CD14-positive monocyte (primary cell): ENCODE measurements around the gene C11orf42. TPM values are rescaled to one million over a fixed set of nuclear protein-coding genes. Genes with fewer than 3 reads are reported as not detected.

Experiments used
- DNase-seq, 3 donors: peaks; one replicate each; pipeline ENCODE4 v3.0.0-alpha.2; 2011 to 2022
- H2AFZ ChIP-seq: 2 replicates; pipeline ENCODE4 v1.6.0; 2012; ENCODE audit warnings: mild to moderate bottlenecking, low read depth, low read length, inconsistent platforms; ENCODE audit not compliant: insufficient read depth, poor library complexity, severe bottlenecking
- H3K27ac ChIP-seq, 2 donors: 1 replicate in 1 of 2; 2 replicates in 1 of 2; pipeline ENCODE4 v1.5.1; 2012 to 2013; ENCODE audit warnings: low read length in 2 of 2, control low read depth in 1 of 2, inconsistent platforms in 1 of 2, low read depth in 1 of 2, mild to moderate bottlenecking in 1 of 2
- H3K27me3 ChIP-seq, 2 donors: one replicate each; pipeline versions ENCODE4 v1.6.0 to v1.6.1; 2011 to 2013; ENCODE audit warnings: low read length in 2 of 2; ENCODE audit not compliant: control insufficient read depth in 2 of 2, insufficient read depth in 2 of 2
- H3K36me3 ChIP-seq, 2 donors: replicated peaks in 1 of 2; 1 replicate in 1 of 2; 2 replicates in 1 of 2; pipeline versions ENCODE4 v1.5.1 to v1.6.1; 2012 to 2013; ENCODE audit warnings: low read length in 2 of 2, control low read depth in 1 of 2, inconsistent platforms in 1 of 2, mild to moderate bottlenecking in 1 of 2; ENCODE audit not compliant: insufficient read depth in 2 of 2, control insufficient read depth in 1 of 2
- H3K4me1 ChIP-seq, 2 donors: 1 replicate in 1 of 2; 2 replicates in 1 of 2; pipeline versions ENCODE4 v1.5.1 to v1.6.1; 2012 to 2013; ENCODE audit warnings: low read length in 2 of 2, control low read depth in 1 of 2, inconsistent platforms in 1 of 2, mild to moderate bottlenecking in 1 of 2, moderate library complexity in 1 of 2; ENCODE audit not compliant: insufficient read depth in 2 of 2, control insufficient read depth in 1 of 2
- H3K4me2 ChIP-seq: replicated peaks from 2 replicates; pipeline ENCODE3; 2012; ENCODE audit warnings: low read length, moderate library complexity, mild to moderate bottlenecking; ENCODE audit not compliant: poor library complexity, severe bottlenecking; ENCODE audit errors: extremely low read depth
- H3K4me3 ChIP-seq, 3 experiments: fragments of 200-600 bp in 1 of 3; sonication (generic) in 1 of 3; replicated peaks in 1 of 3; 1 replicate in 2 of 3; 2 replicates in 1 of 3; pipeline ENCODE4 v1.5.1; 2011 to 2013; ENCODE audit warnings: low read length in 3 of 3, mild to moderate bottlenecking in 3 of 3, control low read depth in 2 of 3, low read depth in 2 of 3, inconsistent platforms in 1 of 3, moderate library complexity in 1 of 3
- H3K79me2 ChIP-seq: 2 replicates; pipeline ENCODE4 v1.6.0; 2012; ENCODE audit warnings: mild to moderate bottlenecking, control low read depth, inconsistent platforms, low read length, moderate library complexity; ENCODE audit not compliant: insufficient read depth
- H3K9ac ChIP-seq: 2 replicates; pipeline ENCODE4 v1.6.0; 2017; ENCODE audit warnings: low read length, mild to moderate bottlenecking; ENCODE audit not compliant: insufficient read depth, poor library complexity, severe bottlenecking
- H3K9me3 ChIP-seq, 2 donors: replicated peaks in 1 of 2; 1 replicate in 1 of 2; 2 replicates in 1 of 2; pipeline versions ENCODE4 v1.5.1 to v1.6.1; 2012 to 2013; ENCODE audit warnings: low read length in 2 of 2, control low read depth in 1 of 2; ENCODE audit not compliant: control insufficient read depth in 1 of 2, insufficient read depth in 1 of 2
- H4K20me1 ChIP-seq: 2 replicates; pipeline ENCODE4 v1.6.0; 2012; ENCODE audit warnings: mild to moderate bottlenecking, low read length, control low read depth, moderate library complexity; ENCODE audit not compliant: insufficient read depth
- H3K27ac Mint-ChIP-seq, 7 donors: one replicate each; pipeline ENCODE4 v1.8.0; 2020; ENCODE audit warnings: mild to moderate bottlenecking in 7 of 7, mixed read lengths in 7 of 7, moderate library complexity in 6 of 7, inconsistent platforms in 2 of 7
- H3K27me3 Mint-ChIP-seq, 3 donors: one replicate each; pipeline ENCODE4 v1.8.0; 2021 to 2022; ENCODE audit warnings: low read depth in 3 of 3, mild to moderate bottlenecking in 3 of 3, mixed read lengths in 3 of 3, moderate library complexity in 3 of 3, inconsistent platforms in 1 of 3
- H3K36me3 Mint-ChIP-seq, 2 donors: one replicate each; pipeline ENCODE4 v1.8.0; 2020; ENCODE audit warnings: mixed read lengths in 2 of 2, inconsistent platforms in 1 of 2, mild to moderate bottlenecking in 1 of 2
- H3K4me1 Mint-ChIP-seq: one replicate; pipeline ENCODE4 v1.8.0; 2020; ENCODE audit warnings: mild to moderate bottlenecking, mixed read lengths
- H3K4me3 Mint-ChIP-seq, 2 donors: one replicate each; pipeline ENCODE4 v1.8.0; 2020; ENCODE audit warnings: mild to moderate bottlenecking in 2 of 2, mixed read lengths in 2 of 2, moderate library complexity in 1 of 2
- H3K9me3 Mint-ChIP-seq, 7 donors: one replicate each; pipeline ENCODE4 v1.8.0; 2020 to 2022; ENCODE audit warnings: mixed read lengths in 7 of 7, mild to moderate bottlenecking in 6 of 7, moderate library complexity in 6 of 7, inconsistent platforms in 2 of 7
- WGBS: methylation state at CpG from one replicate; pipeline ENCODE4 v1.1.5; 2013; ENCODE audit warnings: missing lambda C conversion rate; ENCODE audit not compliant: insufficient coverage; 5-methylcytosine and 5-hydroxymethylcytosine counted together
- intact Hi-C, 2 donors: fragments of 100-400 bp; cut with micrococcal nuclease; formaldehyde crosslinking; loops; one replicate each; pipeline versions ENCODE4 v1.15.0 to v1.15.1; 2023
- polyA plus RNA-seq, 3 donors: library from polyadenylated mRNA; depleted of rRNA in 1 of 3; unstranded in 2 of 3; stranded (reverse) in 1 of 3; fragments of 300-500 nt in 2 of 3; fragments of >200 nt in 1 of 3; fragmentation: Illumina TruSeq in 2 of 3; gene quantifications; 1 replicate in 2 of 3; 2 replicates in 1 of 3; pipeline ENCODE4 v1.2.3, GENCODE V29; 2012 to 2021
- TF ChIP-seq, protein P1 (sequence below): fragments of 200-600 bp; IDR thresholded peaks from one replicate; pipeline ENCODE4 v1.8.0; 2022; ENCODE audit warnings: antibody characterized with exemption, mild to moderate bottlenecking

The C11orf42 gene
- polyA plus RNA-seq, 3 donors = not detected

DNA sequence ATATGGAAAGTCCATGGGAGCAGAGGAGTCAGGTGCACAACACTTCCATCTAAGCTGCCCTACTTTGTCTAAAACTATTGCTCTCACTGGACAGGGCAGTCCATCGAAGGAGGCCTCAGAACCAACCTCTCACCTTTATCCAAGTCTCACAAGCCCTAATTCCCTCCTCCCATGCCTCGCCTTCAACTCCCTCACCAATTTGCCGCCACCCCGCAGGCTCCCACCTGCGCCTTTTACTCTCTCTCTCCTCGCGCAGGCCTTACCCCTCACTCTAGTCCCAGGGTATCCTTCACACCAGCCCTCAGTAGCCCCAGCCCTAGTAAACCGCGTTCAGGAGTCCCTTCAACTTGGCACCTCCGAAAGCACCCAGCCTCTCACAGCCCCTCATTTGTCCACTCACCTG lies 28.6 kb downstream of the C11orf42 start:
- Histone ChIP-seq H3K4me1 (peaks cover 49 to 72% of the 10 kb centered on the region in 2 donors), H2AFZ (peak overlapping the region; percentile 66), H3K4me2 (peak overlapping the region; percentile 82), H3K9me3 (no peaks in the 10 kb centered on the region), H3K4me3 (peak overlapping the region; percentile 81 to 94 (median 87)), H3K79me2 (peaks cover 55% of the 10 kb centered on the region), H3K27ac (peak overlapping the region; percentile 84 to 97), H3K36me3 (peaks cover 0 to 5% of the 10 kb centered on the region in 2 donors), H3K27me3 (no peaks in the 10 kb centered on the region), H3K9ac (peak overlapping the region; percentile 88), H4K20me1 (no peaks in the 10 kb centered on the region)
- Mint-ChIP-seq H3K27ac (peak overlapping the region; percentile 98 to 100 (median 98)), H3K4me3 (peak overlapping the region; percentile 97 to 100), H3K9me3 (no peaks in the 10 kb centered on the region), H3K36me3 (peaks cover 6 to 16% of the 10 kb centered on the region in 2 donors), H3K27me3 (peaks cover 0 to 1% (median 0%) of the 10 kb centered on the region in 3 donors), H3K4me1 (peaks cover 50% of the 10 kb centered on the region)
- TF ChIP-seq, protein P1, sequence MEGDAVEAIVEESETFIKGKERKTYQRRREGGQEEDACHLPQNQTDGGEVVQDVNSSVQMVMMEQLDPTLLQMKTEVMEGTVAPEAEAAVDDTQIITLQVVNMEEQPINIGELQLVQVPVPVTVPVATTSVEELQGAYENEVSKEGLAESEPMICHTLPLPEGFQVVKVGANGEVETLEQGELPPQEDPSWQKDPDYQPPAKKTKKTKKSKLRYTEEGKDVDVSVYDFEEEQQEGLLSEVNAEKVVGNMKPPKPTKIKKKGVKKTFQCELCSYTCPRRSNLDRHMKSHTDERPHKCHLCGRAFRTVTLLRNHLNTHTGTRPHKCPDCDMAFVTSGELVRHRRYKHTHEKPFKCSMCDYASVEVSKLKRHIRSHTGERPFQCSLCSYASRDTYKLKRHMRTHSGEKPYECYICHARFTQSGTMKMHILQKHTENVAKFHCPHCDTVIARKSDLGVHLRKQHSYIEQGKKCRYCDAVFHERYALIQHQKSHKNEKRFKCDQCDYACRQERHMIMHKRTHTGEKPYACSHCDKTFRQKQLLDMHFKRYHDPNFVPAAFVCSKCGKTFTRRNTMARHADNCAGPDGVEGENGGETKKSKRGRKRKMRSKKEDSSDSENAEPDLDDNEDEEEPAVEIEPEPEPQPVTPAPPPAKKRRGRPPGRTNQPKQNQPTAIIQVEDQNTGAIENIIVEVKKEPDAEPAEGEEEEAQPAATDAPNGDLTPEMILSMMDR = no peak
- WGBS = 4% methylated on average over 10 of the region's 10 CpGs
- intact Hi-C loops = loop anchor here (2.0 to 10.0 kb wide), 4 partner anchors 33 to 451 kb away; partner anchors contain the start of genes TAF10 (in 2 of the 2), MRPL17 (in 1 of the 2) and TPP1 (in 1 of the 2)
- no peak for DNase-seq

DNA sequence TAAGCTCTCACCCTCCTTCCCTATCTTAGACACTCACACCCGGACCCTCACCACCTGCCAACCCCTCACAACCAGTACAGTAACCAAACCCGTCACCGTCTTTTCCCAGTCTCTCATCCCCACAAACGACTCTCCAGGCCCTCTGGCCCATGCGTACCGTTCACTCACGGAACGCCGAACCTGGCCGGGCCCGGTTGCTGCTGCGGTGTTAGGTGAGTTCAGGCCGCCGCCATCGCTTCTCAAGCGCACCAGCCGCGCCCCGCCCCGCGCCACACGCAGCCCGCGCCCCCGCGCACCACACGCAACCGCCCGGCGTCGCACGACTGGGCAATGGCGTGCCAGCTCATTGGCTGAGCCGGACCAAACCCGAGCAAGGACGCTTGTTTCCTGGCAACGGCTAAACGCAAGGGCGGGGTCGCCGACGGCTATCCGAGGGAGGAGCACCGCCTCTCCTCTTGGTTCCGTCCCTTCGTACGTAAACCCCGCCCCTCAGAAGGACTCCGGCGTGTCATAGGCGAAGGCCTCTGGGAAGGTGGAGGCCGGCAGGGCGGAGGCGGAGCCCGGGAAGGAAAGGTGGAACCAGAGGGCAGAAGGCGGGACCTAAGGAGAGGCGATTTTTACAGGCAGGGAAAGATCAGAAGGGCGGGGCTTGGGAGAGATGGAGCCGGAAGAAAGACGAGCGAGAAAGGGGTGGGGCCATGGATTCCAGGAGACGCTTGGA lies 29.2 kb downstream of the C11orf42 start, which contains the start of gene FHIP1B:
Gene FHIP1B (minus strand): TSS at position 250 of the 721 bp plus-strand sequence. CDS start 10,120 bp downstream, outside the sequence.
- peak within 1 kb of the TSS; percentile 84 to 97 for H3K27ac ChIP-seq
- no peaks in the 10 kb centered on the region for H4K20me1 ChIP-seq
- DNase-seq = peak; percentile 99 to 100 (median 100)
- Mint-ChIP-seq H3K27me3 (peaks cover 0 to 1% (median 0%) of the 10 kb centered on the region in 3 donors), H3K4me1 (peaks cover 48% of the 10 kb centered on the region), H3K27ac (peak within 1 kb of the TSS; percentile 98 to 100 (median 98)), H3K9me3 (no peaks in the 10 kb centered on the region), H3K4me3 (peak within 1 kb of the TSS; percentile 97 to 100), H3K36me3 (peaks cover under 1 to 11% of the 10 kb centered on the region in 2 donors)
- H3K9me3 ChIP-seq = no peaks in the 10 kb centered on the region
- no peaks in the 10 kb centered on the region for H3K36me3 ChIP-seq
- H3K4me3 ChIP-seq = peak within 1 kb of the TSS; percentile 81 to 94 (median 87)
- H3K4me1 ChIP-seq = peaks cover 49 to 72% of the 10 kb centered on the region in 2 donors
- H3K9ac ChIP-seq = peak within 1 kb of the TSS; percentile 88
- TF ChIP-seq, protein P1 = no peak
- H3K79me2 ChIP-seq = peaks cover 50% of the 10 kb centered on the region
- H2AFZ ChIP-seq = peak within 1 kb of the TSS; percentile 89
- intact Hi-C loops = loop anchor here (2.0 to 10.0 kb wide), 5 partner anchors 34 to 450 kb away; partner anchors contain the start of genes TAF10 (in 2 of the 2), ARFIP2 (in 1 of the 2), MRPL17 (in 1 of the 2) and TIMM10B (in 1 of the 2)
- WGBS = 0% methylated on average over 62 of the region's 62 CpGs
- H3K4me2 ChIP-seq = peak within 1 kb of the TSS; percentile 82
- H3K27me3 ChIP-seq = no peaks in the 10 kb centered on the region
